Measurements from ENCODE around the gene BID.

The BID gene

DNA sequence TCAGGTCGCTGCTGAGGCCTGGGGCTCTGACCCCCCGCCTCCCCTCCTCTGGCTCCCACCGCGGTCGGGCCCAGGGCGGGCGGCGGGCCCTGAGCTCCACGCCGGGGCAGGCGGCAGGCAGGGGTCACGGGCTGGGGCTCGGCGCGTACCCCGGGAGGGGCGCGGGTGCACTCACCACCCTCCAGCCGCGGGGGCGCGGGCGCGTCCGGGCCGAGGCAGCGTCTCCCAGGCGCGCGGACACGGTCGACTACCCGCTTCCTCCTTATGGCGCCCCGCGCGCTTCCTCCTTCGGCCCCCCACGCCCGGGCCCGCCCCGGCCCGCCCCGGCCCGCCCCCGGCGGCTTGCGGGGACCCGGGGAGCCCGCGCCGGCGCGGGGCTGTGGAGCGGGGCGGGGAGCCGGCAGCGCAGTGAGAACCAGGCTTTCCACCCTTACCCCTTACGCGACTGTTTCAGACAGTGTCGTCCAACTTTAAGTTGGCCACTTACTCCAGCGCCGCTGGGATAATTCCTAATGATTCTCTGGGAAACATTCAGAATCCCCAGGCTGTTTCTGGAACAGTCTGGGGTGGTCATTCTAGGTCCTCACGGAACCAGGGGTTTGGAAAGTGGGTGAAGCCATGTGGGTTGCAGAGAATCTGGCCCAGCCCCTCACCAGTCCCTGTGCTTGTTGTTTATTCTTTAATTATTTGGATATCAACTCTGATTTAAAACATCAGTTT, at the start of gene BID:
BID (minus strand) TSS at position 264 of the 720 bp plus-strand sequence. CDS start 24,353 bp downstream, outside the sequence.
- peak in 1 of 4 experiments; percentile 34 for DNase-seq

DNA sequence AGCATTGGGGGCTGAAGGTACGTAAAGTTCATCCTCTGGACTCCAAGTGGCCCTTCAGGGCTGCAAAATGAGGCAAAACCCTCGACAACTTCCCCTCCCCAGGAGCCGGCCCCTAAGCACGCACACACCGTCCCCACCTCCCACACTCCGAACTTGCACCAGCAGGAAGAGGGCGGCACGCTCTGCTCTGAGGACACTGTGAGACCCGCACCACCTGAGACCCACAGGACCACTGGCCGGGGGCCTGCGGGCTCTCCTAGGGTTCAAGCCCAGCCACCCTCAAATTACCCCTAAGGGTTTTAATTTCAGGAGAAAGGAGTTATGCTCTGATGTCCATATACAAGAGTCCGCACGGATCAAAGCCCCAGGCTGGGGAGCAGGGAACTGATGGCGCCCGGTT, 49.7 kb upstream of the BID start:
- no peak for DNase-seq

DNA sequence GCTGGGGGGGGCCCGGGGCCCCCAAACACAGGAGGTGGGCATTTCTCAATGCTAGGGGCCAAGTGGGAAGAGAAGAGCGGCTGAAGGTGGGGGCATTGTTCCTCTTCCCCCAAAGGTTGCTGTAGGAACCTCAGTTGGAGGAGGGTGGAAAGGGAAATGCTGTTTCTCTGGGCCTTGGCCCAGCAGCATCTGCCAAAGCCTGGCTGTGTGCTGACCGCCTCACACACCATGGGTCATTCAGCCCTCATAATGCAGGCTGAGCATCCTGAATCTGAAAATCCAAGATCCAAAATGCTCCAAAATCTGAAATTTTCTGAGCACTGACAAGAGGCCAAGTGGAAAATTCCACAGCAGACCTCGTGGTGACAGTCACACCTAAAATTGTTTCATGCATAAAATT, 49.0 kb upstream of the BID start:
- DNase-seq: no peak

DNA sequence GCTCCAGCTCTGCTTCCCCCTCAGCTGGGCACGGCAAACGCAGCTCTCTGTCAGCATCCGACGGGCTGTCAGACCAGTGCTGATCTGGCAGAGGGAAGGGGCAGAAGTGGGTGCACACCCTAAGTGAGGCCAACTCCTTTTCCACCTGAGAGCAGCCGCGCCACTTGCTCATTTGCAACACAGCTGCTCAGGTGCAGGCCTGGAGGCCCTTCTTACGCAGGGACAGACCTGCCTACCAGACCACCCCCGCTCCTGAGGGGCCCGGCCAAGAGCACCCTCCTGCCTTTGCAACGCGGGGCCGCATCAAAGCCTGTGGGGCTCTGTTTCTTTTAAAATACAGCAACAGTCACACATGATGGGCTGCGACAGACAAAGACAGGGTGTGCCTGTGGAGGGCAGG, 47.8 kb upstream of the BID start:
- no peak for DNase-seq

DNA sequence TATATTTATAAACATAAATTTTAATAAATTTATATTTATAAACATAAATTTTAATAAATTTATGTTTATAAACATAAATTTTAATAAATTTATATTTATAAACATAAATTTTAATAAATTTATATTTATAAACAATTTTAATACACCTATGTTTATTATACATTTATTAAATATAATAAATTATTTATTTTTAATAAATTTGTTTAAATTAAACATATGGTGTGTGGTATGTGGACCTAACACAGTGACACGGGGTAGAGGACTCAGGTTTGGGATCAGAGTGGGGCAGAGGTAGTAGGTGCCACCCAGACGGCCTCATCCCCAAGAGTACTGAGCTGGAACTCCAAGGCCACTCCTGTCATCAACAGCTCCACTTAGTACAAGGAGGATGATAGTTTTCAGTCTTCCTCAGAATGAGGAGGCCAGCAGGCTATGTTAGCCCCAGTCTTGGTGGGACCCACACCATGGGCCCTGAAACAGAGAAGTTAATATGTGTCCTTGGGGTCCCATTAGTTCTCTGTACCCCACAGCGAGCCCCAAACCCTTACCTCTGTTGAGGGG, 46.7 kb upstream of the BID start:
- DNase-seq: no peak

- no peak for DNase-seq
These were observed 44.4 kb upstream of the BID start for GRCh38 chr22:17818649-17819048.

GRCh38 chr22:17818180-17818579, 43.9 kb upstream of the BID start:
- DNase-seq: no peak

GRCh38 chr22:17817511-17818065, 43.3 kb upstream of the BID start:
- no peak for DNase-seq

DNA sequence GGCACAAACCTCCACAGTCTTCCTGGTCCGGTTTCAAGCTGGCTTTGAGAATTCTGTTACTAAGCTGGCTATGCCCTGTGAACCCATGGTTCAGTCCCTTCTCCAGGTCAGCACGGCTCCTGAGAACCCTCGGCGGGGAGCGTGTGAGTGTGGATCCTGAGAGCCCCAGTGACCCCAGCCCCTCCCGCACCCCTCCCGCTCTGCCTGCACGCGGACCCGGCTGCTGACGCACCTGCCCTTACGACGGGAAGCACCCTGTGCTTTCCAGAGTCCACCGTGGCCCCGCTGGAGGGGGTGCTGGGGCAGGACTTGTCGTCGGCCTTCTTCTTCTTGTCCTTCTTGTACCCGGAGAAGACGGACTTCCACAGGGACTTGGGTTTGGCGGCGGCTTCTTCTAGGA, 42.8 kb upstream of the BID start:
- DNase-seq: no peak

GRCh38 chr22:17816649-17817048, 42.4 kb upstream of the BID start:
- no peak for DNase-seq

- no peak for DNase-seq
These were observed 41.5 kb upstream of the BID start for GRCh38 chr22:17815703-17816254.

DNA sequence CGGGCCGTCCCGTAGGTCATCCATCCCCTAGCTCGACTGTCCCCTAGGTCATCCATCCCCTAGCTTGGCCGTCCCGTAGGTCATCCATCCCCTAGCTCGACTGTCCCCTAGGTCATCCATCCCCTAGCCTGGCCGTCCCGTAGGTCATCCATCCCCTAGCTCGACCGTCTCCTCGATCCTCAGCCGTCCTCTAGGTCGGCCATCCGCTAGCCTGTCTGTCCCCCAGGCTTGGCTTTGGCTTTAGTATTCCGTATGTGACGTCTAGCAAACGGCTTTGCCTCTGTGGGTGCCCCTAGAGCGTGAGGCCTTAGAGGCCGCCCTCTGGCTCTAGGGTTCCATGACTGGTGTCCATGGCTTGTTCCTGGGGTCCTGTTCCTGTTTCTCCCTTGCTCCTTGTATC, 40.6 kb upstream of the BID start:
- DNase-seq: no peak

- DNase-seq: no peak
These were observed 39.8 kb upstream of the BID start for GRCh38 chr22:17814084-17814483.

DNA sequence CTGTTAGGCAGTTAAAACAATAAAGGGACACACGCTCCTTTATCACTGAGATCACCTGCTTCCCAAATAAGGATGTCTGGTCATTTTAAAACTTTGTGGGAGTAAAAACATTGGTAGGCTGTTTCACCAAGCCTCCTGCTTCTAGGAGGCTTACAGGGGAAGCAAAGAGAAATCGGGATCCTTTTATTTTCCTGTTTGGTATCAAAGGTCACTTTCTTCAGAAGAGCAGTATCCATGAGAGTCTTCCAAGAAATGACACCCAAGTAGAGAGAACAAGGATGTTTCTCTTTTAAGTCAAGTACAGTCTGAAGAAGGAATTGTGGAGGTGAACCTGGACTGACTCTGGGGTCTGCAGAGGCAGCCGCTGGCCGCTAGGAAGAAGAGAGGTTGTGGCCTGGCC, 36.9 kb upstream of the BID start:
- DNase-seq: no peak

DNA sequence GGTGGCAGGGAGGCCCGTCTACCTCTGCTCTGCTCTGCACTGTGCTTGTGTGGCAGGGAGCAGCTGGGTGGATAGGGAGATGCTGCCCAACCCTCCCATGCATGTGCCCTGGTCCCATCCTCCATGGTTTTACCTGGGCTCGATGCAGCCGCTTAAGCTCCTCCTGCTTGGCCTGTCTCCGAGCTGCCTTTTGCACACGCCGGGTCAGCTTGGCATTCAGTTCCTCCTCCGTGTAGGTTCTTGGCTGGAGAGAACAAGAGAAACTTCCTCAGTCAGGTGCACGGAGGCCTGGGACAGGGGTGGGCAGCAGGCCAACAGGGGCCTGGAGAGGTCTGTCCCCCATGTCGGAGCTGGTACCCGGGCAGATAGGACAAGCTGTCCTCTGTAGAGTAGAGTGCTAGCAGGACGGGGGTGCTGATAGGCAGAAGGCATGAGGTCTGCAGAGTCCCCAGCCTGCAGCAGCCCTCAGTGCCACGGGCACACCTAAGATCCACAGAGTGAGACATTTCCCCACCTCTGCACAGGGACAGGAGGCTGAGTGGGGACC, 36.4 kb upstream of the BID start:
- DNase-seq: no peak

GRCh38 chr22:17808693-17809403, 34.6 kb upstream of the BID start:
- no peak for DNase-seq

DNA sequence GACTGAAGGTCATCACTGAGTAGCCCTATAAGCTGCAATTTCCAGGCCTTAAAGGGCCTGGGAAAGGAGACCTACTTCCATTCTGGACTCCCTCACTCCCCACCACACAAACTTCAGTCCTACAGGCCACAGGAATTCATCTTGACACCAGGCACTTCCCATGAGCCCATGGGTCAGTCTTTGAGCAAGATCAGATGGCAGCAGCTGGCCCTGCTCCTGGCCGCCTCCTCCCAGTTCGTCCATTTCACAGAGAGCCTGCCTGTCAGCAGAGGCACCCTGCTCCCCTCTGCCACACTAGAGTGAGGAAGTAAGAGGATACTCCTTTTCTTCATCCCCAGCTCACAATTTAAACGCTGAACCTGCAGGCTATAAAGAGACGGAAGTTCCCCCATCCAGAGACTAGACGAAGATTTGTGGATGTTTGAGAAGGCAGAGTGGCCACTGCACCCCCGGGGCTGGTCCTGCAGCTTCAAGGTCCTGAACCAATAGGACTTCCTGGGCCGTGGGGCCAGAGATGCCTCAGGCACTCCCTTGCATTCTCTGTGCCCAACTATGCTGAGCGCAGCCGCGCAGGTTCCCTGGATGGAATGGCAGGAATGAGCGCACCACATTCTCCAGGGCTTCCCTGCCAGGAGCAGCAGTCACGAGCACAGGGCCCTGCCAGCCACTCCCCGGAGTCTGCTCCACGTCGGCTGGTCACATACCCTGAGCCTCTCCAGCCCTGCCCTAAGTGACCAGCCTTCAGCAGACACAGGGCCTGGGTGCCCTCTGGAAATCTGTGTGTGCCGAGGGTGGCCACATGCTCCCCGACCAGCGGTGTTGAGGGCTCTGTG, 33.5 kb upstream of the BID start:
- no peak for DNase-seq

DNA sequence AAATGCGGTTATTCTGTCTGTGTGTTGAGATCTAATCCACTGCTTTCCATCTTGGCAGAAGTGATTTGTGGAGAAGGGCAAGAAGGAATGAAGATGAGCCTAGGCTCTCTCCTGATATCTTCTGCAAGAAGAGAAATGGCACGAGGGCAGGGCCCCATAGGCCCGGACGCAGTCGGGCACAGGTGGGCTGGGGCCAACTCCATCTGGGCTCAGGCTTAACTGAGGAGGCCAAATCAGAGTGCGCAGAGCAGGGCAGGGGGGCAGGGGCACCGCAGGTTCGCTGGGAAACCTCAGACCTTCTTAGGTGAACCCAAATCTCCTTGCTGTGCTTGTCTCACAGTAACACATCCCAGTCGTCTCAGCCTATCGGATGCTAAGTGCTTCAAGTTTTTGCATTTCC, 32.8 kb upstream of the BID start:
- DNase-seq: no peak

DNA sequence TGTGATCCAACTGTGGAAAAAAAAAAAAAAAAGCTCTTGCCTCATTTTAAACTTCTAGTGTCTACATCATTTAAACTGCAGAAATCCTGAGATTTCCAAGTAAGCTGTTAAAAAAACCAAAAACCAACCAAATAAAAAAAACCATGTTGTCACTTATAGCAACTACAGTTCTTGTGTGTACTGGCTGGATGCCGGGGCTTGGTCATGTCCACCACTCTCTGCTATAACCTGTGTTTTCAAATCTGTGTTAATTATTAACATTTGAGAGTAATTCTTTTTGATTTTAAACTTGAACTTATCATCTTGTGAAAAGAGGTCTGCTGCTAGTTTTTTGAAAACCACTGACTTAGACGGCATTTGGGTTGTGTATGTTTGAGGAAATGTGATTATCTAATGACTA, 32.2 kb upstream of the BID start:
- no peak for DNase-seq

DNA sequence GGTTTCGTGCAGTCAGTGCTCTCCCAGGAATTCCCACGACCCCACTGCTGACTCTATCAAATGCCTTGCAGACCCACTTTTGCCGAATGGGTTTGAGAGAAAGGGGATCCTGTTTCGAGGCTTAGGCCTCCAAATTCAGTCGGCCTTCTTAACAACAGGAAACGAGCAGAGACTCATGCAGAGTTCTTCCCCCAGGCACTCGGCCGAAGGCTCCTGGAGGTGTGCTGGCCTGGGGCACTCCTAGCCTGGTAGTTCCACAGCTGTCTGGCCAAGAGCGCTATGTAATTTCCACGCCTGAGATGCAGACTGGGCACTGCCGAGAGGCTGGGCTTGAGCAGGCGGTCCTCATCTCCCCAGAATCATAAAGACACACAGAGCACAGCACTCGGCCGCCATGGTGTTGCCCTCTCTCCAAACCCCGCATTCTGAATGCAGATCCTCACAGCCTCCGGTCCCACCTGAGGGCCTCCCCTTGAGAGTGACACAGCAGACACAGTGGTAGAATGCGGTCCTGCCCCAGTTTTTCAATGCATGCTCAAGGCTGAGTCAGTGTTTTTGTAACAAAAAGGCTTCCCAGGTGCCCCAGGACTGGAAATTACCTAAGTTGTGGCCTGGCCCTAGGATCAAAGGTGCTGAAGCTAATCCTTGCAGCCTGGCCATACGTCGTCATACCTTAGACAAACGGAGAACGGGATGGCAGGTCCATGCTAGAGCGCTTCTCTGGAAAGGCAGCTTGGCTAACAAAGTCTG, 30.2 kb upstream of the BID start:
- no peak for DNase-seq

GRCh38 chr22:17803609-17804270, 29.5 kb upstream of the BID start:
- DNase-seq: no peak
